GM12878 (cell line): Measurements from ENCODE around the gene LITAF. TPM values are rescaled to one million over a fixed set of nuclear protein-coding genes. Genes with fewer than 3 reads are reported as not detected.

Source experiments
- ATAC-seq: fragments of 200-7000 bp; cut with Tn5 transposase; 3 replicates; pipeline ENCODE4 v1.9.1; 2020; ENCODE audit warnings: mild to moderate bottlenecking, moderate library complexity
- BruUV-seq: library from RNA; stranded (reverse); fragments of 400-500 nt; replicated peaks from 2 replicates; lab custom pipeline; 2021; lab: Mats Ljungman, UMichigan
- CTCF ChIA-PET: fragments of 300-600 bp; sonication (Branson Sonifier 250); formaldehyde crosslinking; extraction: SDS; loops from one replicate; lab custom pipeline; 2021; ENCODE audit warnings: inconsistent platforms; lab: Yijun Ruan, JAX
- POLR2A ChIA-PET: fragments of 350-600 bp; formaldehyde crosslinking; extraction: SDS; loops from one replicate; lab custom pipeline; 2021; ENCODE audit warnings: inconsistent platforms; lab: Charles Lee
- RAD21 ChIA-PET: fragments of 300-600 bp; sonication (Branson Sonifier 250); formaldehyde crosslinking; loops from one replicate; lab custom pipeline; 2023; ENCODE audit warnings: antibody characterized with exemption; ENCODE audit not compliant: unreplicated experiment; lab: Charles Lee
- SMC1A ChIA-PET: fragments of 300-600 bp; sonication (Branson Sonifier 250); formaldehyde crosslinking; loops from one replicate; lab custom pipeline; 2023; ENCODE audit not compliant: unreplicated experiment, uncharacterized antibody; lab: Charles Lee
- DNase-seq: peaks from one replicate; pipeline ENCODE4 v3.0.0-alpha.2; 2011; ENCODE audit warnings: low read depth, low spot score
- FAIRE-seq: peaks from 3 replicates; lab custom pipeline; 2011; peaks lifted over from hg19 to GRCh38; lab: Jason Lieb, UNC
- H2AFZ ChIP-seq: 2 replicates; pipeline ENCODE4 v1.6.0; 2011; ENCODE audit warnings: low read depth, low read length, control low read depth; ENCODE audit not compliant: control insufficient read depth
- H3K27ac ChIP-seq: 2 replicates; pipeline ENCODE4 v1.5.1; 2011; ENCODE audit warnings: control low read depth; ENCODE audit not compliant: control insufficient read depth, insufficient read depth
- H3K27me3 ChIP-seq, 2 experiments: replicated peaks in 1 of 2; 2 replicates each; pipeline versions ENCODE4 v1.6.0 to v1.6.1; 2011; ENCODE audit warnings: low read length in 1 of 2; ENCODE audit not compliant: control insufficient read depth in 2 of 2, insufficient read depth in 2 of 2
- H3K36me3 ChIP-seq, 2 experiments: 2 replicates each; pipeline ENCODE4 v1.5.1; 2011; ENCODE audit warnings: low read length in 1 of 2; ENCODE audit not compliant: control insufficient read depth in 2 of 2, insufficient read depth in 2 of 2
- H3K4me1 ChIP-seq: 2 replicates; pipeline ENCODE4 v1.6.1; 2011; ENCODE audit warnings: mild to moderate bottlenecking, low read length, moderate library complexity, mixed read lengths; ENCODE audit not compliant: control insufficient read depth, insufficient read depth
- H3K4me2 ChIP-seq: 2 replicates; pipeline ENCODE4 v1.6.0; 2011; ENCODE audit warnings: control low read depth; ENCODE audit not compliant: control insufficient read depth, insufficient read depth
- H3K4me3 ChIP-seq: fragments of 200-600 bp; sonication (generic); 2 replicates; pipeline ENCODE4 v1.5.1; 2016
- H3K79me2 ChIP-seq: 2 replicates; pipeline ENCODE4 v1.6.0; 2011; ENCODE audit warnings: low read length; ENCODE audit not compliant: control insufficient read depth, insufficient read depth
- H3K9ac ChIP-seq: 2 replicates; pipeline ENCODE4 v1.8.0; 2011; ENCODE audit warnings: low read length, control low read depth, mixed read lengths; ENCODE audit not compliant: control insufficient read depth, insufficient read depth
- H3K9me3 ChIP-seq: replicated peaks from 3 replicates; pipeline ENCODE4 v1.5.1; 2011; ENCODE audit warnings: mild to moderate bottlenecking, low read length; ENCODE audit not compliant: control insufficient read depth, insufficient read depth
- H4K20me1 ChIP-seq: 2 replicates; pipeline ENCODE4 v1.6.0; 2011; ENCODE audit not compliant: control insufficient read depth, insufficient read depth
- FOS ChIP-seq: IDR thresholded peaks from 3 replicates; pipeline ENCODE4 v1.6.1; 2011; ENCODE audit warnings: borderline replicate concordance; ENCODE audit not compliant: insufficient read length; ENCODE audit errors: extremely low read depth
- LARP7 ChIP-seq: fragments of 450-650 bp; IDR thresholded peaks from 2 replicates; pipeline ENCODE4 v1.6.1; 2017; ENCODE audit warnings: mild to moderate bottlenecking
- MTA3 ChIP-seq: IDR thresholded peaks from 2 replicates; pipeline ENCODE4 v1.6.1; 2012; ENCODE audit warnings: low read length, inconsistent platforms, borderline replicate concordance
- MYB ChIP-seq: fragments of 150-350 bp; IDR thresholded peaks from 2 replicates; pipeline ENCODE4 v1.6.1; 2014; ENCODE audit warnings: mild to moderate bottlenecking, low read depth, low read length, borderline replicate concordance
- NFYB ChIP-seq: IDR thresholded peaks from 2 replicates; pipeline ENCODE4 v1.6.1; 2011; ENCODE audit warnings: low read depth, mild to moderate bottlenecking, low read length, improper control_type of control experiment, moderate library complexity; ENCODE audit not compliant: insufficient read depth
- NR2C1 ChIP-seq: fragments of 450-650 bp; IDR thresholded peaks from 2 replicates; pipeline ENCODE4 v1.6.1; 2017; ENCODE audit warnings: antibody characterized with exemption, mild to moderate bottlenecking, moderate library complexity
- RBBP5 ChIP-seq: fragments of 200-600 bp; sonication (generic); conservative IDR thresholded peaks from 2 replicates; pipeline ENCODE4 v1.6.1; 2016
- RCOR1 ChIP-seq: conservative IDR thresholded peaks from 2 replicates; pipeline ENCODE4 v1.6.1; 2012; ENCODE audit warnings: low read depth, low read length, improper control_type of control experiment
- SMARCA5 ChIP-seq: fragments of 450-650 bp; IDR thresholded peaks from 2 replicates; pipeline ENCODE4 v1.6.1; 2017; ENCODE audit warnings: mild to moderate bottlenecking
- TARDBP ChIP-seq: IDR thresholded peaks from 2 replicates; pipeline ENCODE4 v1.6.1; 2016; ENCODE audit warnings: borderline replicate concordance
- TBL1XR1 ChIP-seq: IDR thresholded peaks from 2 replicates; pipeline ENCODE4 v1.6.1; 2012; ENCODE audit warnings: low read depth, low read length, improper control_type of control experiment
- TCF3 ChIP-seq: IDR thresholded peaks from 2 replicates; pipeline ENCODE4 v1.6.1; 2012; ENCODE audit warnings: low read depth, mild to moderate bottlenecking, low read length, borderline replicate concordance; ENCODE audit not compliant: insufficient read depth
- ZBTB11 ChIP-seq: fragments of 450-650 bp; formaldehyde crosslinking; IDR thresholded peaks from 2 replicates; pipeline ENCODE4 v1.5.0; 2022; ENCODE audit warnings: mild to moderate bottlenecking, missing genetic modification characterization
- ZNF384 ChIP-seq: IDR thresholded peaks from 2 replicates; pipeline ENCODE4 v1.6.1; 2012; ENCODE audit warnings: low read depth, mild to moderate bottlenecking, low read length, improper control_type of control experiment, borderline replicate concordance
- WGBS: methylation state at CpG from one replicate; pipeline ENCODE4 v1.1.6; 2016; ENCODE audit warnings: low lambda C conversion rate; ENCODE audit not compliant: insufficient replicate concordance, insufficient coverage; ENCODE audit errors: missing lambda C conversion rate; 5-methylcytosine and 5-hydroxymethylcytosine counted together
- in situ Hi-C: fragments of 300-500 bp; cut with MboI; formaldehyde crosslinking; loops from 9 replicates; pipeline ENCODE4 v1.14.3; 2018; ENCODE audit warnings: mixed read lengths
- intact Hi-C: fragments of 100-400 bp; cut with micrococcal nuclease; formaldehyde crosslinking; loops from one replicate; pipeline ENCODE4 v1.14.2; 2022; ENCODE audit not compliant: unreplicated experiment
- polyA plus RNA-seq, 11 experiments: library from polyadenylated mRNA; depleted of rRNA in 4 of 11; unstranded in 6 of 11; stranded (reverse) in 5 of 11; fragments of >200 nt; fragmentation: Nextera tagmentation in 4 of 11; fragmentation: Illumina TruSeq in 1 of 11; extraction: Ambion mirVana in 4 of 11; extraction: Trizol in 1 of 11; gene quantifications; 1 replicate in 1 of 11; 2 replicates in 10 of 11; pipeline versions ENCODE4 v1.2.1 to v1.2.3, GENCODE V29; 2011 to 2016; ENCODE audit warnings: inconsistent platforms in 2 of 11, missing spikeins in 2 of 11, low read depth in 1 of 11
- total RNA-seq, 4 experiments: library from RNA; depleted of rRNA in 3 of 4; stranded (reverse); fragments of >200 nt in 3 of 4; fragmentation: Illumina TruSeq in 1 of 4; extraction: Trizol in 1 of 4; gene quantifications; 2 replicates each; pipeline versions ENCODE4 v1.2.1 to v1.2.3, GENCODE V29; 2013 to 2021
- TF ChIP-seq, protein P1 (sequence below): fragments of 450-650 bp; IDR thresholded peaks from 2 replicates; pipeline ENCODE4 v1.6.1; 2014; ENCODE audit warnings: mild to moderate bottlenecking
- TF ChIP-seq, protein P2 (sequence below): fragments of 450-650 bp; IDR thresholded peaks from 2 replicates; pipeline ENCODE4 v1.6.1; 2016; ENCODE audit warnings: mild to moderate bottlenecking, moderate library complexity, borderline replicate concordance

The LITAF gene
- total and polyA plus RNA-seq, 10 of the 15 experiments (the other 5 are each of a cell fraction or from before 2014, with no cell fraction given) = 99.2 to 211 (median 147) TPM

- Histone ChIP-seq H3K4me3 (no peak overlapping the region), H3K9me3 (no peaks in the 10 kb centered on the region; the same call in 2 of the 3 replicates), H3K27ac (no peak overlapping the region), H3K9ac (no peak overlapping the region), H3K4me1 (peaks cover 8% of the 10 kb centered on the region), H3K27me3 (no peaks in the 10 kb centered on the region), H4K20me1 (no peaks in the 10 kb centered on the region), H3K36me3 (no peaks in the 10 kb centered on the region), H3K79me2 (no peaks in the 10 kb centered on the region), H2AFZ (no peak overlapping the region), H3K4me2 (no peak overlapping the region)
- ChIA-PET CTCF (interaction anchor here (0.7 to 4.3 kb wide), 5 partner anchors 12 to 224 kb away, joined by 3 to 31 read pairs (median 3); no protein-coding TSS in a partner anchor), POLR2A (interaction anchor here (0.5 kb wide), 1 partner anchor 14 kb away, joined by 3 read pairs; no protein-coding TSS in a partner anchor), RAD21 (interaction anchor here (2.2 kb wide), 1 partner anchor 98 kb away, joined by 7 read pairs; no protein-coding TSS in a partner anchor), SMC1A (interaction anchor here (0.5 to 1.5 kb wide), 2 partner anchors 41 to 157 kb away, joined by 3 to 4 read pairs; no protein-coding TSS in a partner anchor)
- 41% methylated on average over 12 of the region's 12 CpGs for WGBS
- in situ Hi-C loops (no loop called here), intact Hi-C loops (no loop called here)
- DNase-seq (no peak), FAIRE-seq (no peak), ATAC-seq (no peak)
- BruUV-seq = no TSS peak
- no peak for TF ChIP-seq TARDBP
- no peak for TF ChIP-seq TCF3
- no peak for TF ChIP-seq MYB
- no peak for TF ChIP-seq RBBP5
- TF ChIP-seq SMARCA5 = no peak
- TF ChIP-seq, protein P1, sequence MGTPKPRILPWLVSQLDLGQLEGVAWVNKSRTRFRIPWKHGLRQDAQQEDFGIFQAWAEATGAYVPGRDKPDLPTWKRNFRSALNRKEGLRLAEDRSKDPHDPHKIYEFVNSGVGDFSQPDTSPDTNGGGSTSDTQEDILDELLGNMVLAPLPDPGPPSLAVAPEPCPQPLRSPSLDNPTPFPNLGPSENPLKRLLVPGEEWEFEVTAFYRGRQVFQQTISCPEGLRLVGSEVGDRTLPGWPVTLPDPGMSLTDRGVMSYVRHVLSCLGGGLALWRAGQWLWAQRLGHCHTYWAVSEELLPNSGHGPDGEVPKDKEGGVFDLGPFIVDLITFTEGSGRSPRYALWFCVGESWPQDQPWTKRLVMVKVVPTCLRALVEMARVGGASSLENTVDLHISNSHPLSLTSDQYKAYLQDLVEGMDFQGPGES = no peak
- TF ChIP-seq MTA3 = no peak
- TF ChIP-seq, protein P2, sequence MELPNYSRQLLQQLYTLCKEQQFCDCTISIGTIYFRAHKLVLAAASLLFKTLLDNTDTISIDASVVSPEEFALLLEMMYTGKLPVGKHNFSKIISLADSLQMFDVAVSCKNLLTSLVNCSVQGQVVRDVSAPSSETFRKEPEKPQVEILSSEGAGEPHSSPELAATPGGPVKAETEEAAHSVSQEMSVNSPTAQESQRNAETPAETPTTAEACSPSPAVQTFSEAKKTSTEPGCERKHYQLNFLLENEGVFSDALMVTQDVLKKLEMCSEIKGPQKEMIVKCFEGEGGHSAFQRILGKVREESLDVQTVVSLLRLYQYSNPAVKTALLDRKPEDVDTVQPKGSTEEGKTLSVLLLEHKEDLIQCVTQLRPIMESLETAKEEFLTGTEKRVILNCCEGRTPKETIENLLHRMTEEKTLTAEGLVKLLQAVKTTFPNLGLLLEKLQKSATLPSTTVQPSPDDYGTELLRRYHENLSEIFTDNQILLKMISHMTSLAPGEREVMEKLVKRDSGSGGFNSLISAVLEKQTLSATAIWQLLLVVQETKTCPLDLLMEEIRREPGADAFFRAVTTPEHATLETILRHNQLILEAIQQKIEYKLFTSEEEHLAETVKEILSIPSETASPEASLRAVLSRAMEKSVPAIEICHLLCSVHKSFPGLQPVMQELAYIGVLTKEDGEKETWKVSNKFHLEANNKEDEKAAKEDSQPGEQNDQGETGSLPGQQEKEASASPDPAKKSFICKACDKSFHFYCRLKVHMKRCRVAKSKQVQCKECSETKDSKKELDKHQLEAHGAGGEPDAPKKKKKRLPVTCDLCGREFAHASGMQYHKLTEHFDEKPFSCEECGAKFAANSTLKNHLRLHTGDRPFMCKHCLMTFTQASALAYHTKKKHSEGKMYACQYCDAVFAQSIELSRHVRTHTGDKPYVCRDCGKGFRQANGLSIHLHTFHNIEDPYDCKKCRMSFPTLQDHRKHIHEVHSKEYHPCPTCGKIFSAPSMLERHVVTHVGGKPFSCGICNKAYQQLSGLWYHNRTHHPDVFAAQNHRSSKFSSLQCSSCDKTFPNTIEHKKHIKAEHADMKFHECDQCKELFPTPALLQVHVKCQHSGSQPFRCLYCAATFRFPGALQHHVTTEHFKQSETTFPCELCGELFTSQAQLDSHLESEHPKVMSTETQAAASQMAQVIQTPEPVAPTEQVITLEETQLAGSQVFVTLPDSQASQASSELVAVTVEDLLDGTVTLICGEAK = no peak
- TF ChIP-seq FOS = no peak
- no peak for TF ChIP-seq ZBTB11 (CRISPR knock-in tag)
- no peak for TF ChIP-seq RCOR1
- no peak for TF ChIP-seq NFYB
- TF ChIP-seq ZNF384 = no peak
- no peak for TF ChIP-seq TBL1XR1
- TF ChIP-seq LARP7 = no peak
- no peak for TF ChIP-seq NR2C1
Observed at GRCh38 chr16:11630046-11630767, 43.5 kb upstream of the LITAF start.
